GM12873 (cell line): ENCODE results near the gene CNTN1.

Experiments used
- CTCF ChIP-seq: IDR thresholded peaks from 2 replicates; pipeline ENCODE4 v1.5.1; 2012; ENCODE audit warnings: low read depth, mild to moderate bottlenecking, moderate library complexity, low read length, control low read depth; ENCODE audit not compliant: insufficient read depth; ENCODE audit errors: missing control alignments

The CNTN1 gene

GRCh38 chr12:41018010-41018409 lies 325.8 kb downstream of the CNTN1 start:
- no peak for TF ChIP-seq CTCF

GRCh38 chr12:41019461-41019860 lies 327.2 kb downstream of the CNTN1 start:
- TF ChIP-seq CTCF: no peak

GRCh38 chr12:41023836-41024235 lies 331.6 kb downstream of the CNTN1 start:
- TF ChIP-seq CTCF: no peak

GRCh38 chr12:41026151-41026550 lies 333.9 kb downstream of the CNTN1 start:
- no peak for TF ChIP-seq CTCF

GRCh38 chr12:41032386-41032785 lies 340.1 kb downstream of the CNTN1 start:
- TF ChIP-seq CTCF: no peak

- TF ChIP-seq CTCF: no peak
Measured at GRCh38 chr12:41034686-41035085, 342.4 kb downstream of the CNTN1 start.

- no peak for TF ChIP-seq CTCF
Measured at GRCh38 chr12:41039461-41039860, 347.2 kb downstream of the CNTN1 start.

GRCh38 chr12:41045509-41045908 lies 353.3 kb downstream of the CNTN1 start:
- TF ChIP-seq CTCF: no peak
